HG03097 (cell line): ENCODE results near the gene PDCD1.
"Not testable (repeated sequence)": the region's sequence is repeated elsewhere in the genome, so short reads cannot be mapped to it uniquely, and the experiment has no call there.

Experiments
- ATAC-seq: cut with Tn5 transposase; IDR thresholded peaks from one replicate; pipeline ENCODE4 v1.9.1; 2021; ENCODE audit not compliant: unreplicated experiment, low FRiP score

Gene PDCD1

DNA sequence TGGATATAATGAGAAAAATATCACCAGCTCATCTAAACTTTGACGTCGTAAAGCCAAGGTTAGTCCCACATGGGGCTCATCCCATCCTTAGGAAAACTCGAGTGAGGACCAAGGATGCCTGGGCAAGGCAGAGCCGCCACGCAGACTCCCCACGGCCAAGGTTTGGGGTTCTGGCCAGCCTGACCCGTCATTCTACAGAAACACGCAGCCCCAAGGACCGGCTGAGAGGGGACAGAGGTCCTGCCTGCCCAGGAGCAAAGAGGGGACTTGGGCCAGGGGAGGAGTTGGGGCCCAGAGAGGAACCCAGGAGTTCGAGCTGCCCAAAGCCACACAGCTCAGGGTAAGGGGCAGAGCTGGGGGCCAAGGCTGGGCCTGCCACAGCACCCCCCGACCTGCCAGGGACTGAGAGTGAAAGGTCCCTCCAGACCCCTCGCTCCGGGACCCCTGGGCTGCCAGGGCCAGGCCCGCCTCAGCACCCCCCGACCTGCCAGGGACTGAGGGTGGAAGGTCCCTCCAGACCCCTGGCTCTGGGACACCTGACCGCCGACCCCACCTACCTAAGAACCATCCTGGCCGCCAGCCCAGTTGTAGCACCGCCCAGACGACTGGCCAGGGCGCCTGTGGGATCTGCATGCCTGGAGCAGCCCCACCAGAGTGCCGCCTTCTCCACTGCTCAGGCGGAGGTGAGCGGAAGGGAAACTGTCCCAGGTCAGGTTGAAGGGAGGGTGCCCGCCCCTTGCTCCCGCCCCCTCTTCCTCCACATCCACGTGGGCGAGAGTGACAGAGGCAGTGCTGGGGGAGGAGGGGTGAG is at the start of gene PDCD1:
Gene PDCD1, minus strand, starts transcription at position 689 of the 811 bp plus-strand sequence. Its CDS starts 56 bp downstream, at position 633.
- ATAC-seq, result no peak

DNA sequence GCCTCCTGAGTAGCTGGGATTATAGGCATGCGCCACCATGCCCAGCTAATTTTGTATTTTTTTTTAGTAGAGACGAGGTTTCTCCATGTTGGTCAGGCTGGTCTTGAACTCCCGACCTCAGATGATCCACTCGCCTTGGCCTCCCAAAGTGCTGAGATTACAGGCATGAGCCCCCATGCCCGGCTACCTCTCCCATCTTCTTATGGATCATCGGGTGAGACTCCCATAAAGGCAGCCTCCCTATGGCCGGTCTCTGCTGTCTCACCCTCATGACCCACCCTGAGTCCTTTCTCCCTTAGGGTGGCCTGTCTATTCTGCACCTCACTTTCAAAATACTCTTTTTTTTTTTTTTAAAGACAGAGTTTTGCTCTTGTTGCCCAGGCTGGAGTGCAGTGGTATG is 49.1 kb upstream of the PDCD1 start:
- not testable (repeated sequence) for ATAC-seq

DNA sequence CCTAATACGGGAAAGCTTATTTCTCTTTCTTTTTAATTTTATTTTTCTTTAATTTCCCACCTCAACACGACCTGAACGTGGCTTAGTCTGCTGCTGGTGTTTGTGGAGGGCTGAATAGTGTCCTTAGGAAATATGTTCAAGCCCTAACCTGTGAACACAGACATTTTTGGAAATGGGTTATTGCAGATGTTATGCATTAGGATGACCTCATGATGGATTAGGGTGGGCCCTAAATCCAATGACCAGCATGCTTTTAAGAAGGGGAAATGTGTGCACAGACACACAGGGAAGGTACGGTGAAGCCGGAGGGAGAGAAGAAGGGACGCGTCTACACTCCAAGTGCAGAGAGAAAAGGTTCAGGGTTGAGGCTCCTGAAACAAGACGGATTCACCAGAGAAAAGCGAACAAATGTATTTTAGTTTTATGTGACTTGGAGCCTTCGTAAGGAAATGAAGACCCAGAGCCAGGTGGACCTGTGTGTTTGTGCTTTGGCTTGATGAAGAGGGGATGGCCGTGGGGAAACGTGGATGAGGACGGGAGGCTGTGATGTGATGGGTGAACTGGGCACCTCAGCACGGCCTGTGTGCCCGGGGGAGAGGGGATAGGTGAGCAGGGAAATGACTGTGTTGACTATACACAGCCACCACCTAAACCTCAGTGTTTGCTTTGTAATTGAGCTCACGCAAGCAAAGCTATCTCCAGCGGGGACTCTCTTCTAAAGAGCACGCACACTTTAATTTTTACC is 48.3 kb upstream of the PDCD1 start:
- ATAC-seq, result no peak

DNA sequence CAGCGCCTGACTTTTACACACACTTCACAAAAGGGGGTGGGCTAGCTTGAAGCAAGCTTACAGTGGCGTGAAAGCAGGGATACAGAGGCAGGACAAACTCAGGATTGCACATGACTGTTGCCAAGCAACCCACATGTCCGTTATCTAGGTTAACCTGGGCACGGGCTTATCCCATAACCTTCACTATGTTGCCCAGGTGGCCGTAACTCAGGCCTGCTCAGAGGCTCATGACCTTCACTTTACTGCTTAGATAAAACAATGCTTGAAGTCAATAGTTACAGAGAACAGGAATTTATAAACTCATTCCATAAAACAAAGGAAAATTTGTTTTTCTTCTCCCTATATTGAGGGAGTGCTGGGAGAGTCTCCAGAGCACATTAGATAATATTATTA is 47.7 kb upstream of the PDCD1 start:
- not testable (repeated sequence) for ATAC-seq

DNA sequence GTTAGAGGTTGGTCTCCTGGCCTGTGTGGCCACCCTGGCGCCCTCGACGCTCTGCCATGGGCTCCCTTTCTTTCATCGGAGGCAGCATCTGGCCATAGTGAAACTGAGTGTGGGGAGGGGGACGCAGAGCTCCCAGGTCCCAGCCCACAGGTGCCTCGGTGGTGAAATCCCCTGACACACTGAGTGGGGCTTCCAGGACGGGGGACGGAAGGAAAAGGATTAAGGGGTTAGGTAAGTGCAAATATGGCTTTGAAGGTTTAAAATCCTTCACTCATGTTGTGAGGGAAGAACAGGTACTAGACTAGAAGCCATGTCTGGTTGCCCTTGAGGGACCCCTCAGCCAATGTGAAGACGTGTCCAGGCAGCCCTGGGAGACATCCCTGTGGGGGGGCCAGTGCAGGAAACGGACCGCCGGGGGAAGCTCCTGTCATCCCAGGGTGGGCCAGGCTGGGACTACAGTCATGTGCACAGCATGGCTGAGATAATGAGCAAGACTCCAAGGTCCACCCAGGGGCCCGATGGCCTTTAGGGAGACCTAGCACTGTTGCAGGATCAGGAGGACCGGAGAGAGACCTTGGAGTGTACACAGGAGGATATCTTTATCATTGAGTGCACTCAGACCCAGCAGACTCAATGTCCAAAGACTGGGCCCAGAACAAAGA is 47.2 kb upstream of the PDCD1 start:
- no peak for ATAC-seq

DNA sequence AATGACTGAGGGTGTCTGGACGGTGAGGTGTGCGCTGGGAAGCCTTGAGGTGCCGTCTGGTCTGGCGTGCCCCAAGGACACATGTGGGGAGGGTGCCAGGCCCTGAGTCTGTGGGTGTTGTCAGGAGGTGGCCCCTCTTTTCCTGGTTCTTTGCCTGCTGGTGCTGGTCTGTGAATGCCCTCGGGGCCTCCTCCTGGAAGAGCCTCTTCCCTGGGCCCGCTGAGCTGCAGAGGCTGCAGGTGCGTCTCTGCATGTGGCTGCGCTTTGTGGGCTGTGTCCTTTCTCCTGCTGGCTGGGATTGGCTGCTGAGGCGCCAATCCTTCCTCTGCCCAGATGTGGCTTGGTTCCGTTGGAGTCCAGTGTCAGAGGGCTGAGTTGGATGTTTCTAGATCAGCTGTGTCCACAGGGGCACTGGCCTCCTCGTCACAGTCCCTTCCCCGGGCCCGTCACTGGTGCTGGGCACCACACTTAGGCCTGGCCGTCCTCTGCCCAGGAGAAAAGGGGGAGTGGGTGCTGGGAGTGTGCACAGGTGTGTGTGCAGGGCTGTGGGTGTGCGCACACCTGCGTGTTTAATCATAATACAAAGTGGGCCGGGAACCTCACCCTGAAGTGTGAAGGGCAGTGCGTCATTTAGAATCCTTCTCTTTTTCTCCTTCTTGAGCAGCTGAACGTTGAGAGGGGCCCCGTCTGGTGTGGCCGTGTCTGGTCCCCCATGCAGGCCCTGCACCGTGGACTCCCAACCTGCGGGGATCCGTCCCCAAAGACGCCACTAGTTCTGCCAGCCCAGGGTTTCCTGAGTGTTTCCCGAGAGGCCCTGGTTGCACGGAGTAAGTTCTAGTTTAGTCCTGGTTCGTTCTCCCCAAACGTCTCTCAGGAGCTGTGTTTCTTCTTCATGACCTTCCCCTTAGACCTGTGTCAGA is 46.4 kb upstream of the PDCD1 start:
- ATAC-seq, result no peak

DNA sequence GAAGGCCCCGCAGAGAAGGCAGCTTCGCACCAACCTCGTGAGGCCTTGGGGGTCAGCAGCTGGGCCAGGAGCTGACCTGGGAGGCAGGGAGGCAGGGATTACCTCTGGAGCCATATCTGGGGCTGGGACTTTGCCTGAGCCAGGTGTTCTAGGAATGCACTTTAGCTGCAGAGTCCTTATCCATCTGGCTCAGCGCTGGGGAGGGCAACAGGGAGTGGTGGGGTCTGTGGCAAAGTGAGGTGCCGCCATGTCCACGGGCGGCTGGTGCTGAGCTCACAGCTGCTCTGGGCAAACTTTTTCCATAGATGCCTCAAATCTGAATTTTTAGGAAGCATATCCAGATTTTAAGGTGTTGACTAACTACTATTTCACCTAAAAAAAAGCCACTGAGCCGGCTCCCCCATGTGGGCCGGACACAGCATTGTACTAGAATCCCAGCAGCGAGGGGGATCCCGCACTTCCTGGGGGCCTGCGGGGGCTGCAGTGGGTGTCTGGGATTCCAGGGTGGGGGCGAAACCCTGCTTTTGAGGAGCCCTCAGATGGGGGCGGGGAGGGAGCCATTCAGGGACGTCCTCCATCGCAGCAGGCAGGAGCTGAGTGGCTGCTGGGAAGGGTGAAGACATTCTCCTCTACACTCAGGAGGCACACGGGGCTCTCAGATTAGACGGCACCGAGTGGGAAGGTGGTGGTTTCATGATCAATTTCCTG is 45.5 kb upstream of the PDCD1 start:
- ATAC-seq, result no peak

DNA sequence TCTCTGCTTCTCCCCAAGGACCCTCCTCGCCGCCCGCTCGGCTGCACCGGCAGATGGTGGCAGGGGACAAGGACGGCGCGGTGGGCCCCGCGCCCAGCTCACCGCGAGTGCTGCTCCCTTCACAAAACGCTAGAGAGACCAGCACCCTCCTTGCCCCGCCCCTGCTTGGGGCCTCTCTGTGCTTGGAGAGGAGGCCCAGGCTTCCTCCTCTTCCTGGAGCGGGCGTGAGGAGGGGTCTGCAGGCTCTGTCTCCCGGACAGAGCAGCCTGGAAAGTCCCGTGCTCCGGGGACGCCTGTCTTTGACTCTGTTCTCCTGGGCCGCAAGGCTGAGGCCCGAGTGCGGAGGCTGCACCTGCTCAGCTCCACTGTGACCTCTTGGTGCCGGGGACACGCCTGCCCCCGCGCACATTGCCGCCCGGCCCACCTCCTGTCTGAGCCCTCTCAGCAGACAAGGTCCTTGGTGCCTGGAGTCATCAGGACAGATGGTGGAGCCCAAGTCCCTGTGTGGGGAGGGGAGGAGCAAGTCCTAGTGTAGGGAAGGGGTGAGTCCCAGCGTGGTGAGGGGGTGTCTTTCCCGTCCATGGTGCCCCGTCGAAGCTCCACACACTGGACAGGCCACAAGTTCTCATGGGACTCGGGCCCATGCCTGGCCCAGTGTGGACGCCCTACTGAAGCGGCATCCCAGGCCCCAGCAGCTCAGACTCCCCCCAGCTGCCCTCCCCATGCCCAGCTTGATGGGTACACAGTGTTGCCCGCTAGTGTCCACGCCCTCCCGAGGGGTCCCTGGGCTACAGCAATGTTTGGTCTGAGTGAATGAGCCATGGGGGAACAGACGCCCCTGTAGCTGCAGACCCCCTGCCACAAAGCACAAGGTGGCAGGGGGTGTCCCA is 44.7 kb upstream of the PDCD1 start:
- no peak for ATAC-seq

DNA sequence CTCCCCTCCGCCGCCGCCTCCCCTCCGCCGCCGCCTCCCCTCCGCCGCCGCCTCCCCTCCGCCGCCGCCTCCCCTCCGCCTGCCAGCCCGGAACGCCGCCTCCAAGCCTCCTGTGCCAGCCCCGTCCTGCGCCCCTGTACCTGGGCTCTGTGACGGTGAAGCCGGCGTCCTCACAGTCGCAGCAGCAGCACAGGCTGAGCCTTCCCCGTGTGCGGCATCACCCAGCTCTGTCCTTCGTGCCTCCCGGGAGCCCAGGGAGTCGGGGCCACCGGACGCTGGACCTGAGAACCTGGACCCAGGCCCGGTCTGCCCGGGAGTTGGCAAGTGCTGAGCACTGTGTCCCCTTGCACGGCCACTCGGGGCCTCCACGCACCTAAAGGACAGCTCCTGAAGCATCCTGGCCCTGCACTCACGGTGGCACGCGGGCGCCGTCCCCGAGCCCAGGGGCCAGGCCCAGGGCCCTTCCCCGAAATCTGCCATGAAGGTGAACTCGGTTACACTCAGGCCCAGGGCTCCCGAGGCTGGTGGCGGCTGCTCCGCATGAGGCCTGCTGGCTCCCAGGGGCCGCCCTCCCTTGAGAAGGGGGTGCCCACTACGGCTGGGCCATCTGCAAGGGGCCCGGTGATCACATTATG is 43.8 kb upstream of the PDCD1 start:
- no peak for ATAC-seq

DNA sequence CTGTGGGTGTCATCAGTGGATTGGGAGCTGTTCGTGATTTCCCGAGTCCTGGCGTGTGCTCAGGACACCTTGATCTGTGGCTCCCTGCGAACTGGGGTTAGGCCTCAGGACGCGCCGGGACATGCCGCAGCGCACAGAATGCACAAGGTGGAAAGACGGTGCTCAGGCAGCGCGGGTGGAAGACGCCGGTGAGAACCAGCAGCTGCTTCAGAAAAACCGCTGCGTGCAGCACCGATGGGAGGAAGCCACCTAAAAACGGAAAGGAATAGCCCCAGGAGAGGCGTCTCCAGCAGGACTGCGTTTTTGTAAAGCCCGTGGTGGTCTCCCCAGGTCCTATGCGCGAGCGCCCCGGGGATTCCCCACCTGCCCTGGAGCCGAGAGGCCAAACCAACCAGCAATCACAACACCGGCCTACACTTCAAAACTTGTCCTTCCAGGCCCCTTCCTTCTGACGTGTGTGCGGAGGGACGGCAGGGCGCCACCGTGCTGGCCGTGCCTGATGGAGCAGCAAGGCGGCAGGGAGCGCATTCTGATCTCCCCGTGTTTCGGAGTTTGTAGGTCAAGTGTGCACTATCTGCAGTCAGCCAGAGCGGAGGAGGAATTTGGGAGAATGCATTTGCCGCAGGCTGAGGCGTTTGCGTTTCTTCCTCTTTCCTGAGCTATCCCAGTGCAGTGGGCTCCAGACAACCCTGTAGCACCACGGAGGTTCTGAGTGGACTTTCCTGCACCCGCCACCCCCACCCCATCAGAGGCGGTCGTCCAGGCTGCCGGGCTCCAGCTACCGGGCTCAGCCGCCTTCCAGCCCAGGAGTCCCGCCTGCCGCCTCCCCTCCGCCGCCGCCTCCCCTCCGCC is 43.0 kb upstream of the PDCD1 start:
- ATAC-seq, result no peak

DNA sequence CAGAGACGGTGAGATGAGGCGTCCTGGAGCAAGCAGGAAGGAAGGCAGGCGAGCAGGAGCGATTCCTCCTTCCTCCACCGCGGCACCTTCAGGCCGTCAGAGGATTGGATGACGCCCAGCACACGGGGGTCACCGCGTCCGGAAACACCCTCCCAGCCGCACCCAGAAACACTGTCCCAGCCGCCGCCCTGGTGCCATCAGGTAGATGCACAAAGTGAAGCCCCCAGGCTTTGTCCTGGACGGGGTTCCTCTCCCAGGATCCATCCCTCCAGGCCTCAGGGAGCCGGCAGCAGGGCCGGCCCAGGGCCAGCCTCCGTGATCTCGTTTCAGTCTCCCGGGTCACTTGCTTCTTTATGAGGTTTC is 42.3 kb upstream of the PDCD1 start:
- no peak for ATAC-seq

DNA sequence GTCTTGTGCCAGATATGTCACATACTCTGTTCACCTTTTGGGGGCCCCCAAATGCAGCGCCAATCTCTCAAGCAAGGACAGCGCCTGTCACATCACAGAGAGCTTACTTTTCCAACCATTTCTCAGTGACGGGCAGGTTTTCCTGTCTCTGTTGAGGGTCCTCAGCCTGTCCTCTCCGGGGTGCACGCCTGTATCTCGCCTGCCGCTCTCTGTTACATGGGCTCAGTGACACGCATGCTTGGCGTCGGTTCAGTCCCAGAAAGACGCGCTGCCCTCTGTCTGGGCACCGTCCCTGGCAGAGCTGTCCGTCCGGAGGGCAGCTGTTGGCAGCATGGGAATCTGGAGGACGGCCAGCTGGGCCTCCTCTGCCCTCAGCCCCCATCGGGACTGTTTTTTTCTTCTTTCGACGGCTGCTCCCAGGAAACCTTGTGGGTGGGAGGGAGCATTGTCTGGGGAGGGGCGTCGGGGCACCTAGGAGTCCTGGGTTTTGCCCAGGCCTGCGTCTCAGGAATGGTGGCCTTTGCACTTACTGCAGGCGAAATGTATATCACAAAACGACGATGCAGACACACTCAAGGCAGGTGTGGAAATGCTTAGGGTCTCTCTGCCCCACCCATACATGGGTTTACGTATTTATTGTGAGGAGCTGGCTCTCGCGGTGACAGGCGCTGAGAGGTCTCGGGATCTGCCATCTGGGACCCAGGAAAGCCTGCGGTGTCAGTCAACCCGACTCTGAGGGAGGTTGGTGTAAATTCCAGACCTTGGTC is 41.7 kb upstream of the PDCD1 start:
- ATAC-seq, result no peak

DNA sequence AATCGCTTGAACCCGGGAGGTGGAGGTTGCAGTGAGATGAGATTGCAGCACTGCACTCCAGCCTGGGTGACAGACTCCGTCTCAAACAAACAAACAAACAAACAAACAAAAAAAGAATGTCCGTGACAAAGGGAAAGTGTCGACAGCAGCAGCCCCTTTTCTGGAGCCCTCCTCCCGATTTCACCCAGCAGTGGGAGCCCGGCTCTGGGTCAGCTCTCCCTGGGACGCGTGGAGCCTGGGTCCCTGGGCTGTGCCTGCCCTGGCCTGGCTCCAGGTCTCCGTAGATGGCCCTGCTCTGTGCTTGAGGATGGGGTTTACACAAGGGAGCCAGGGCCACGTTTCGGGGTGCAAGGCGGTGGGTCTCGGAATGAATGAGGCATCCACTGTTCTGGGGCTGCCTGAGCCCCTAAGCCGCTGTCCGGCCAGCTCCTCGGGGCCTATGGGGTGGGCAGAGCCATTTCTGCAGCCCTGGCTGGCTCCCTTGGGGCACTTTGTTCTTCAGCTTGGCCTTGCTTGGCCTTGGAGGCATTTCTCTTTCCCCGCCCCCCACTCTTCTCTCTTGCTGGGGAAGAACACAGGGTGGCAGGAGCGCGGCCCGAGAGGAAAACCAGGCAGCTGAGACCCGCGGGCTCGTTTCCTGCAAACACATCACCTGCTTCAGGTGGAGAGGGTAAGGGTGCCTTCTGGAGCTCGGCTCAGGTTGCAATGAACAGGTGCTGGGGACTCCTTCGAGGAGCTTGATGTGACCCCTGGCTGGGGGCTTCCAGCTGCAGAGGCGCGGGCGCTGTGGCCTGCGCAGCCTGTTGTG is 40.0 kb upstream of the PDCD1 start:
- no peak for ATAC-seq

DNA sequence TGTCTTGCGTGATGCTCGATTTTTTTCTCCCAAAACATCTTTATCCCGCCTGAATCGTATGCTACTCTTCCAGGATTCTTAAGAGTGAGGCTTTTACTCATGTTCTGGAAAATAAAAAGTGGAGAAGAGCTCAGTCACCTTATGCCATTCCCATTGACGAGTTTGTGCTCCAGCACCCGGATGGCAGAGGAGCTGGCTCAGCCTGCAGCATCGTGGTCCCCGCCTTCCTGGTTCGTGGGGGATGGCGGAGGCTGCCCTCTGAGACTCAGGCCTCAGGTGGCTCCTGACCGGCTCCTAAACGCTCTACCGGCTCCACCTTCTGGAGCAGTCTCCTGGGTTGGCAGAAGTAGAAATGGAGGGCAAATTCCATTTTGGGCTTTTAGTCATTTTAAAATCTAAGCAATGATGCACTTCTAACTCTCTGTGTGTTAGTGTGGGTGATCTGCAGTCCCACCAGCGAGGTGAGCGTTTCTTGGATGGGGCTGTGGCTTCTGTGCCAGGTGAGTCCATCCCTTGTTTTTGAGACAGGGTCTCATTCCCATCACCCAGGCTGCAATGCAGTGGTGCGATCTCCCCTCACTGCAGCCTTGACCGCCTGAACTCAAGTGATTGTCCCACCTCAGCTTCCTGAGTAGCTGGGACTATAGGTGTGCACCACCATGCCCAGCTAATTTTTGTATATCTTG is 38.7 kb upstream of the PDCD1 start:
- ATAC-seq, result no peak

DNA sequence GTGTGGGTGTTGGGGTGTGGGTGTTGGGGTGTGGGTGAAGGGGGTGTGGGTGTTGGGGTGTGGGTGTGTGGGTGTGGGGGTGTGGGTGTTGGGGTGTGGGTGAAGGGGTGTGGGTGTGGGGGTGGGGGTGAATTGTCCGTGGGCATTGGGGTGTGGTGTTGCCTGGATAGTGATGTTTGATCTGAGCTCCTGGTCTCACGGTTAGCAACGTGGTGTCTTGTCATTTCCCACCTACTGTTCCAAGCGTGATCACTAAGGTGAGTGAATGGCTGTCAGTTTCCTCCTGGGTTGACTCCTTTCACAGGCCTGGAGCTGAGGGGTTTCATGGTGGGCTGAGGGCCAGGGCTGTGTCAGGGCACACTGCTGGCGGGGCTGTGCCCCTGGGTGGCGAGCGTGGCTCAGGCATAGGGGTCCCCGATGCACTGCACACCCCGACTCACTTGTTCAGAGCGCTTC is 38.1 kb upstream of the PDCD1 start:
- no peak for ATAC-seq
